Thoracic aorta (tissue), 2 donors: ENCODE measurements around the gene ATF6. TPM values are rescaled to one million over a fixed set of nuclear protein-coding genes. Genes with fewer than 3 reads are reported as not detected.

Experiments used
- ATAC-seq: fragments of 150-250 bp; one replicate; pipeline ENCODE4 v1.8.0; 2017; ENCODE audit warnings: low read depth; ENCODE audit not compliant: insufficient number of reproducible peaks, low FRiP score
- DNase-seq: peaks from one replicate; pipeline ENCODE4 v3.0.0-alpha.2; 2020; ENCODE audit warnings: low spot score
- H3K27ac ChIP-seq, 2 donors: fragments of 200-600 bp; sonication (generic); 1 replicate in 1 of 2; 2 replicates in 1 of 2; pipeline ENCODE4 v1.5.1; 2016; ENCODE audit warnings: mild to moderate bottlenecking in 2 of 2, moderate library complexity in 2 of 2
- H3K27me3 ChIP-seq: fragments of 200-600 bp; sonication (generic); replicated peaks from 2 replicates; pipeline ENCODE4 v1.6.0; 2016; ENCODE audit warnings: mild to moderate bottlenecking; ENCODE audit not compliant: insufficient read depth
- H3K36me3 ChIP-seq: fragments of 200-600 bp; sonication (generic); one replicate; pipeline ENCODE4 v1.5.1; 2016
- H3K4me1 ChIP-seq, 2 donors: fragments of 200-600 bp; sonication (generic); 1 replicate in 1 of 2; 2 replicates in 1 of 2; pipeline versions ENCODE4 v1.5.1 to v1.6.0; 2016; ENCODE audit warnings: low read depth in 2 of 2, mild to moderate bottlenecking in 1 of 2; ENCODE audit not compliant: control insufficient read depth in 1 of 2
- H3K4me3 ChIP-seq: fragments of 200-600 bp; sonication (generic); 2 replicates; pipeline ENCODE4 v1.5.1; 2016; ENCODE audit warnings: mild to moderate bottlenecking
- H3K9me3 ChIP-seq: fragments of 200-600 bp; sonication (generic); 2 replicates; pipeline ENCODE4 v1.5.1; 2016
- total RNA-seq, 2 donors: library from RNA; depleted of rRNA; stranded (reverse); fragments of >200 nt; gene quantifications; one replicate each; pipeline versions ENCODE4 v1.1.0 to v1.2.3, GENCODE V29; 2016
- TF ChIP-seq, protein P1 (sequence below): fragments of 200-600 bp; sonication (generic); IDR thresholded peaks from one replicate; pipeline ENCODE4 v1.5.1; 2019; ENCODE audit warnings: antibody characterized with exemption

Gene ATF6
- total RNA-seq, 2 donors from 2014 or later: 26.9 to 37.6 TPM

GRCh38 chr1:161902182-161902581, 136.1 kb downstream of the ATF6 start:
- H3K9me3 ChIP-seq: no peaks in the 10 kb centered on the region
- TF ChIP-seq, protein P1, sequence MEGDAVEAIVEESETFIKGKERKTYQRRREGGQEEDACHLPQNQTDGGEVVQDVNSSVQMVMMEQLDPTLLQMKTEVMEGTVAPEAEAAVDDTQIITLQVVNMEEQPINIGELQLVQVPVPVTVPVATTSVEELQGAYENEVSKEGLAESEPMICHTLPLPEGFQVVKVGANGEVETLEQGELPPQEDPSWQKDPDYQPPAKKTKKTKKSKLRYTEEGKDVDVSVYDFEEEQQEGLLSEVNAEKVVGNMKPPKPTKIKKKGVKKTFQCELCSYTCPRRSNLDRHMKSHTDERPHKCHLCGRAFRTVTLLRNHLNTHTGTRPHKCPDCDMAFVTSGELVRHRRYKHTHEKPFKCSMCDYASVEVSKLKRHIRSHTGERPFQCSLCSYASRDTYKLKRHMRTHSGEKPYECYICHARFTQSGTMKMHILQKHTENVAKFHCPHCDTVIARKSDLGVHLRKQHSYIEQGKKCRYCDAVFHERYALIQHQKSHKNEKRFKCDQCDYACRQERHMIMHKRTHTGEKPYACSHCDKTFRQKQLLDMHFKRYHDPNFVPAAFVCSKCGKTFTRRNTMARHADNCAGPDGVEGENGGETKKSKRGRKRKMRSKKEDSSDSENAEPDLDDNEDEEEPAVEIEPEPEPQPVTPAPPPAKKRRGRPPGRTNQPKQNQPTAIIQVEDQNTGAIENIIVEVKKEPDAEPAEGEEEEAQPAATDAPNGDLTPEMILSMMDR: no peak
- H3K27ac ChIP-seq: no peak overlapping the region
- ATAC-seq (no peak), DNase-seq (no peak)
- H3K4me1 ChIP-seq: peaks cover 0 to under 1% of the 10 kb centered on the region in 2 donors
- no peaks in the 10 kb centered on the region for H3K27me3 ChIP-seq
- H3K4me3 ChIP-seq: no peak overlapping the region
- no peaks in the 10 kb centered on the region for H3K36me3 ChIP-seq

- no peak overlapping the region for H3K4me3 ChIP-seq
- no peaks in the 10 kb centered on the region for H3K9me3 ChIP-seq
- TF ChIP-seq, protein P1: no peak
- DNase-seq (no peak), ATAC-seq (no peak)
- peaks cover 7 to 13% of the 10 kb centered on the region in 2 donors for H3K4me1 ChIP-seq
- H3K36me3 ChIP-seq: no peaks in the 10 kb centered on the region
- H3K27me3 ChIP-seq: no peaks in the 10 kb centered on the region
- H3K27ac ChIP-seq: no peak overlapping the region
These were observed 139.3 kb downstream of the ATF6 start for GRCh38 chr1:161905269-161905884.

- no peaks in the 10 kb centered on the region for H3K9me3 ChIP-seq
- H3K27me3 ChIP-seq: no peaks in the 10 kb centered on the region
- DNase-seq: no peak
- H3K27ac ChIP-seq: no peak overlapping the region
- peaks cover 11 to 27% of the 10 kb centered on the region in 2 donors for H3K4me1 ChIP-seq
- TF ChIP-seq, protein P1: no peak
- no peak overlapping the region for H3K4me3 ChIP-seq
- no peaks in the 10 kb centered on the region for H3K36me3 ChIP-seq
- no peak for ATAC-seq
These were observed 141.1 kb downstream of the ATF6 start for GRCh38 chr1:161907265-161907664.

- no peak for DNase-seq
- Histone ChIP-seq H3K4me3 (no peak overlapping the region), H3K9me3 (no peaks in the 10 kb centered on the region), H3K27ac (no peak overlapping the region), H3K36me3 (no peaks in the 10 kb centered on the region), H3K4me1 (peaks cover 11 to 27% of the 10 kb centered on the region in 2 donors), H3K27me3 (no peaks in the 10 kb centered on the region)
- no peak for ATAC-seq
- TF ChIP-seq, protein P1: no peak
These were observed 142.1 kb downstream of the ATF6 start for GRCh38 chr1:161908264-161908663.

DNA sequence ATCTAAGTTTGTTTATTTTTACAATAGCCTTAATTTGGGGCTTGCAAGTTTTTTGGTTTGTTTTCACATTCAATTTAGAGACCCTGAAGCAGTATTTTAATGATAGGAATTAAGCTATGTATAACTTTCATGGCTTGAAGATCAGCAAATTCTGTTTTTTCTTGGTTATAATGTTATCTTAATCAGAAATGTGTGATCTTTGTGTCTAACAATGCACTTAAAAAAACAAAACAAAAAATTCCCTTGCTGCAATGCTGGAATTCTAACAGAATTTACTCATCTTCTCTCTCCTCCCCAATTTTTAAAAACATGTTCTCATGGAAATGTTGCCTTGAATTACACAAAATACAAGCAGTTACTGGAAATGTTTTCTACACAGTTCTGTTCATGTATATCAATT, 144.5 kb downstream of the ATF6 start:
- Histone ChIP-seq H3K4me1 (peaks cover 11 to 27% of the 10 kb centered on the region in 2 donors), H3K36me3 (no peaks in the 10 kb centered on the region), H3K27ac (no peak overlapping the region), H3K9me3 (no peaks in the 10 kb centered on the region), H3K4me3 (no peak overlapping the region), H3K27me3 (no peaks in the 10 kb centered on the region)
- TF ChIP-seq, protein P1: no peak
- ATAC-seq: no peak
- no peak for DNase-seq
